Measurements from ENCODE around the gene TIMM44.

Gene TIMM44

DNA sequence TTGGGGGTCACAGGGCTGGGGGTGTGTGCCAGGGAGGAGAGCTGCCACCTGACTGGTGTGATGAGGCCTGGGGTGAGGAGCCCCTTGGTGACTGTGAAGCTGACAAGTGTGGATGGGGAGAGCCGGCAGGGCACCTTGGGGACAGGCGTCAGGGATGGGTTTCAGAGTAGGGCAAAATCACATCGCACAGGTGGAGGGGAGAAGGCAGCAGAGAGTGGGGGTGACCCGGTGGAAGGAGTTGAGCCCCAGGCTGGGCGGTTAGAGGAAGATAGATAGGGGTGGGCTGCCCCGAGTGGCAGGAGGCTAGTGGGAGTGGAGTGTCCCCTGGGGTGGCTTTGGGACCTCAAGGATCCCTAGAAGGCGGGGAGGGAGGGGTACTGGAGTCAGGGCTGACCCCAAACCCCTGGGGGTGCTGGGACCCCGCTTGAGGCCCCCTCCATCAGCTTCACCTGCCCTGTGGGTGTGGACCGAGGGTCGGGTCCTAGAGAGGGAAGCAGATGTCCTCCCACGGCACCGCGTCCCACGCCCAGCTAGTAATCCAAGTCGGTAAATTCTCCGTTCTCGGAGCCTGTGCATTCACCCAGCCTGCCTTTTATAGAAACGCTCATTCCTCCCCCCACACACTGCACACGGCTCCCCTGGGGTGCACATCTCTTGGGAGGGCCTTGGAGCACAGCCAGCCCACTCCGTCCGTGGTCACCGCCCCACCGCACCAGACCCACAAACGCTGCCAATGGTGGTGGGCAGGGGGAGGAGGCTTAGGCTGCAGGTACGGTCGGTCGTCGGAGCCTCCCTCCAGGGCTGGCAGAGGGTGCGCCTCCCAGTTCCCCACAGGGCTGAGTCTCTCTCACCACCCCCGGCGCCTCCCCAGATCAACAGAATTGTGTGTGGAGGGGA is 19.9 kb downstream of the TIMM44 start:
- no peak for ATAC-seq
- TF ChIP-seq ZFP3 (CRISPR knock-in tag; IDR thresholded peaks at IDR 0.05) (no peak), ZNF70 (CRISPR knock-in tag; IDR thresholded peaks at IDR 0.05) (no peak), ZNF8 (CRISPR knock-in tag; IDR thresholded peaks at IDR 0.05) (no peak), ISL1 (CRISPR knock-in tag; IDR thresholded peaks at IDR 0.05) (no peak), TCF4 (CRISPR knock-in tag; IDR thresholded peaks at IDR 0.05; ENCODE audit: borderline replicate concordance) (no peak), BACH2 (CRISPR knock-in tag; IDR thresholded peaks at IDR 0.05; ENCODE audit: borderline replicate concordance) (no peak), ZFP30 (CRISPR knock-in tag; IDR thresholded peaks at IDR 0.05) (no peak), PPARA (CRISPR knock-in tag; IDR thresholded peaks at IDR 0.05; ENCODE audit: borderline replicate concordance) (no peak), SNAI2 (CRISPR knock-in tag; IDR thresholded peaks at IDR 0.05) (no peak), ZC3H10 (CRISPR knock-in tag; IDR thresholded peaks at IDR 0.05) (no peak), ESRRG (CRISPR knock-in tag; IDR thresholded peaks at IDR 0.05) (no peak), ZNF565 (CRISPR knock-in tag; conservative IDR thresholded peaks at IDR 0.05; ENCODE audit: low read depth) (no peak), GLIS3 (CRISPR knock-in tag; IDR thresholded peaks at IDR 0.05) (no peak)
- TF ChIP-seq, protein P1, sequence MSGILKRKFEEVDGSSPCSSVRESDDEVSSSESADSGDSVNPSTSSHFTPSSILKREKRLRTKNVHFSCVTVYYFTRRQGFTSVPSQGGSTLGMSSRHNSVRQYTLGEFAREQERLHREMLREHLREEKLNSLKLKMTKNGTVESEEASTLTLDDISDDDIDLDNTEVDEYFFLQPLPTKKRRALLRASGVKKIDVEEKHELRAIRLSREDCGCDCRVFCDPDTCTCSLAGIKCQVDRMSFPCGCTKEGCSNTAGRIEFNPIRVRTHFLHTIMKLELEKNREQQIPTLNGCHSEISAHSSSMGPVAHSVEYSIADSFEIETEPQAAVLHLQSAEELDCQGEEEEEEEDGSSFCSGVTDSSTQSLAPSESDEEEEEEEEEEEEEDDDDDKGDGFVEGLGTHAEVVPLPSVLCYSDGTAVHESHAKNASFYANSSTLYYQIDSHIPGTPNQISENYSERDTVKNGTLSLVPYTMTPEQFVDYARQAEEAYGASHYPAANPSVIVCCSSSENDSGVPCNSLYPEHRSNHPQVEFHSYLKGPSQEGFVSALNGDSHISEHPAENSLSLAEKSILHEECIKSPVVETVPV (CRISPR knock-in tag; IDR thresholded peaks at IDR 0.05), result no peak
- TF ChIP-seq, protein P2, sequence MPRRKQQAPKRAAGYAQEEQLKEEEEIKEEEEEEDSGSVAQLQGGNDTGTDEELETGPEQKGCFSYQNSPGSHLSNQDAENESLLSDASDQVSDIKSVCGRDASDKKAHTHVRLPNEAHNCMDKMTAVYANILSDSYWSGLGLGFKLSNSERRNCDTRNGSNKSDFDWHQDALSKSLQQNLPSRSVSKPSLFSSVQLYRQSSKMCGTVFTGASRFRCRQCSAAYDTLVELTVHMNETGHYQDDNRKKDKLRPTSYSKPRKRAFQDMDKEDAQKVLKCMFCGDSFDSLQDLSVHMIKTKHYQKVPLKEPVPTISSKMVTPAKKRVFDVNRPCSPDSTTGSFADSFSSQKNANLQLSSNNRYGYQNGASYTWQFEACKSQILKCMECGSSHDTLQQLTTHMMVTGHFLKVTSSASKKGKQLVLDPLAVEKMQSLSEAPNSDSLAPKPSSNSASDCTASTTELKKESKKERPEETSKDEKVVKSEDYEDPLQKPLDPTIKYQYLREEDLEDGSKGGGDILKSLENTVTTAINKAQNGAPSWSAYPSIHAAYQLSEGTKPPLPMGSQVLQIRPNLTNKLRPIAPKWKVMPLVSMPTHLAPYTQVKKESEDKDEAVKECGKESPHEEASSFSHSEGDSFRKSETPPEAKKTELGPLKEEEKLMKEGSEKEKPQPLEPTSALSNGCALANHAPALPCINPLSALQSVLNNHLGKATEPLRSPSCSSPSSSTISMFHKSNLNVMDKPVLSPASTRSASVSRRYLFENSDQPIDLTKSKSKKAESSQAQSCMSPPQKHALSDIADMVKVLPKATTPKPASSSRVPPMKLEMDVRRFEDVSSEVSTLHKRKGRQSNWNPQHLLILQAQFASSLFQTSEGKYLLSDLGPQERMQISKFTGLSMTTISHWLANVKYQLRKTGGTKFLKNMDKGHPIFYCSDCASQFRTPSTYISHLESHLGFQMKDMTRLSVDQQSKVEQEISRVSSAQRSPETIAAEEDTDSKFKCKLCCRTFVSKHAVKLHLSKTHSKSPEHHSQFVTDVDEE (CRISPR knock-in tag; IDR thresholded peaks at IDR 0.05), result no peak
- TF ChIP-seq, protein P3, sequence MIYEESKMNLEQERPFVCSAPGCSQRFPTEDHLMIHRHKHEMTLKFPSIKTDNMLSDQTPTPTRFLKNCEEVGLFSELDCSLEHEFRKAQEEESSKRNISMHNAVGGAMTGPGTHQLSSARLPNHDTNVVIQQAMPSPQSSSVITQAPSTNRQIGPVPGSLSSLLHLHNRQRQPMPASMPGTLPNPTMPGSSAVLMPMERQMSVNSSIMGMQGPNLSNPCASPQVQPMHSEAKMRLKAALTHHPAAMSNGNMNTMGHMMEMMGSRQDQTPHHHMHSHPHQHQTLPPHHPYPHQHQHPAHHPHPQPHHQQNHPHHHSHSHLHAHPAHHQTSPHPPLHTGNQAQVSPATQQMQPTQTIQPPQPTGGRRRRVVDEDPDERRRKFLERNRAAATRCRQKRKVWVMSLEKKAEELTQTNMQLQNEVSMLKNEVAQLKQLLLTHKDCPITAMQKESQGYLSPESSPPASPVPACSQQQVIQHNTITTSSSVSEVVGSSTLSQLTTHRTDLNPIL (CRISPR knock-in tag; IDR thresholded peaks at IDR 0.05; ENCODE audit: low read depth), result no peak
- TF ChIP-seq, protein P4, sequence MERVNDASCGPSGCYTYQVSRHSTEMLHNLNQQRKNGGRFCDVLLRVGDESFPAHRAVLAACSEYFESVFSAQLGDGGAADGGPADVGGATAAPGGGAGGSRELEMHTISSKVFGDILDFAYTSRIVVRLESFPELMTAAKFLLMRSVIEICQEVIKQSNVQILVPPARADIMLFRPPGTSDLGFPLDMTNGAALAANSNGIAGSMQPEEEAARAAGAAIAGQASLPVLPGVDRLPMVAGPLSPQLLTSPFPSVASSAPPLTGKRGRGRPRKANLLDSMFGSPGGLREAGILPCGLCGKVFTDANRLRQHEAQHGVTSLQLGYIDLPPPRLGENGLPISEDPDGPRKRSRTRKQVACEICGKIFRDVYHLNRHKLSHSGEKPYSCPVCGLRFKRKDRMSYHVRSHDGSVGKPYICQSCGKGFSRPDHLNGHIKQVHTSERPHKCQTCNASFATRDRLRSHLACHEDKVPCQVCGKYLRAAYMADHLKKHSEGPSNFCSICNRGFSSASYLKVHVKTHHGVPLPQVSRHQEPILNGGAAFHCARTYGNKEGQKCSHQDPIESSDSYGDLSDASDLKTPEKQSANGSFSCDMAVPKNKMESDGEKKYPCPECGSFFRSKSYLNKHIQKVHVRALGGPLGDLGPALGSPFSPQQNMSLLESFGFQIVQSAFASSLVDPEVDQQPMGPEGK (CRISPR knock-in tag; IDR thresholded peaks at IDR 0.05; ENCODE audit: borderline replicate concordance), result no peak

DNA sequence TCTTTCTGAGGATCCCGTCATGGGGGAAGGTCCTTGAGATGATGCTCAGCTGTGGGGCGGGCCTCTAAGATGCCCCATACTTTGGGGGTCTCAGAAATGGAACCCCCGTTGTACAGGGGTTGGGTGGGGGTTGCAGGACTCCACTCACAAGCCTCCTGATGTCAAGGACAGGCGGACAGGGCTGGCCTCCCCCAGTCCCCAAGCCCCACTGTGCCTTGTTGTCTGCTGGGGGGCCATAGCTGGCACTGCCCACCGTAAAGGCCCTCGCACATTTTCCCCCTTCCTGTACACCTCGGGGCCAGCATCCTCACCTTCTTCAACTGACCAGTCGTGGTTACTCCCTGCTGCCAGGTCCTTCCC is 20.6 kb downstream of the TIMM44 start:
- no peak for ATAC-seq
- TF ChIP-seq GLIS3 (CRISPR knock-in tag; IDR thresholded peaks at IDR 0.05) (no peak), ZNF565 (CRISPR knock-in tag; conservative IDR thresholded peaks at IDR 0.05; ENCODE audit: low read depth) (no peak)

DNA sequence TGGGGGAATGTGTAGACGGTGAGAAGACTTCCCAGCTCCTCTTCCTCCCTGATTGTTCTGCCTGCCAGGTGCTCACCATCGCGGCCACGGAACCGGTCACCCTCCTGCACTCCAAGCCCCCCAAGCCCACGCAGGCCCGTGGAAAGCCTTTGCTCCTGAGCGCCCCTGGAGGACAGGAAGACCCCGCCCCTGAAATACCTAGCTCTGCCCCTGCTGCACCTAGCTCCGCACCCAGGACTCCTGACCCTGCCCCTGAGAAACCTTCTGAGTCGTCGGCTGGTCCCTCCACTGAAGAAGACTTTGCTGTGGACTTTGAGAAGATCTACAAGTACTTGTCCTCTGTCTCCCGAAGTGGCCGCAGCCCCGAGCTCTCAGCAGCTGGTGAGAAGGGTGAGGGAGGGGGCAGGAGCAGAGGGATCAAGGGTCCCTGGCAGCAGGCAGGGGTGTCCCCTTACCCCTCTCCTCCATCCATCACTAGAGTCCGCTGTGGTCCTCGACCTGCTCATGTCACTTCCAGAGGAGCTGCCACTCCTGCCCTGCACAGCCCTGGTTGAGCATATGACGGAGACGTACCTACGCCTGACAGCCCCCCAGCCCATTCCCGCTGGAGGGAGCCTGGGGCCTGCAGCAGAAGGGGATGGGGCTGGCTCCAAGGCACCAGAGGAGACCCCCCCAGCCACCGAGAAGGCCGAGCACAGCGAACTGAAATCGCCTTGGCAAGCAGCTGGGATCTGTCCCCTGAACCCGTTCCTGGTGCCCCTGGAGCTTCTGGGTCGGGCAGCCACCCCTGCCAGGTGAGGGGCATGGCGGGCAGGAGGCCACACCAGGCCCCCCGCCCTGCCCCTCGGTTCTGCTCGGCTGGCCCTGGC is 21.3 kb downstream of the TIMM44 start:
- TF ChIP-seq RARB (CRISPR knock-in tag; IDR thresholded peaks at IDR 0.05), result no peak
- TF ChIP-seq ZNF565 (CRISPR knock-in tag; conservative IDR thresholded peaks at IDR 0.05; ENCODE audit: low read depth), result no peak
- TF ChIP-seq OSR1 (CRISPR knock-in tag; IDR thresholded peaks at IDR 0.05), result no peak
- TF ChIP-seq TOX (CRISPR knock-in tag; IDR thresholded peaks at IDR 0.05; ENCODE audit: borderline replicate concordance), result no peak
- TF ChIP-seq GLIS3 (CRISPR knock-in tag; IDR thresholded peaks at IDR 0.05), result no peak
- no peak for TF ChIP-seq ZFP3 (CRISPR knock-in tag; IDR thresholded peaks at IDR 0.05)
- no peak for TF ChIP-seq ESRRG (CRISPR knock-in tag; IDR thresholded peaks at IDR 0.05)
- TF ChIP-seq CSDC2 (CRISPR knock-in tag; IDR thresholded peaks at IDR 0.05), result no peak
- TF ChIP-seq, protein P4 (CRISPR knock-in tag; IDR thresholded peaks at IDR 0.05; ENCODE audit: borderline replicate concordance), result no peak
- no peak for TF ChIP-seq ARNTL (CRISPR knock-in tag; IDR thresholded peaks at IDR 0.05; ENCODE audit: borderline replicate concordance, low read depth)
- TF ChIP-seq ISL1 (CRISPR knock-in tag; IDR thresholded peaks at IDR 0.05), result no peak
- TF ChIP-seq ZFP30 (CRISPR knock-in tag; IDR thresholded peaks at IDR 0.05), result no peak
- ATAC-seq, result no peak
